Left colon (tissue), 2 donors: ENCODE measurements around the gene FOXE1. TPM values are rescaled to one million over a fixed set of nuclear protein-coding genes. Genes with fewer than 3 reads are reported as not detected.

Experiments used
- ATAC-seq: fragments of 200-7000 bp; cut with Tn5 transposase; one replicate; pipeline ENCODE4 v1.9.1; 2020; ENCODE audit warnings: mild to moderate bottlenecking, moderate library complexity
- DNase-seq, 2 donors: peaks; one replicate each; pipeline ENCODE4 v3.0.0-alpha.2; 2020
- intact Hi-C, 2 donors: fragments of 100-400 bp; cut with DNase I in 1 of 2; cut with micrococcal nuclease in 1 of 2; formaldehyde crosslinking; loops; one replicate each; pipeline versions ENCODE4 v1.11.2 to v1.14.0; 2022; cut with DNase I, micrococcal nuclease
- total RNA-seq, 2 donors: library from RNA; stranded (reverse); fragmentation: NEBNext Ultra II Directional; extraction: Animal tissue kit (Norgen Biotek cat#: 25700); gene quantifications; one replicate each; pipeline ENCODE4 v1.2.1, GENCODE V29; 2021
- donor health status: DM: no; HTN: no; CAD: no.
- donor health status: DM: yes; HTN: yes; CAD: no.

The FOXE1 gene
- total RNA-seq, 2 donors from 2014 or later = 0.08 TPM; not detected in 1

DNA sequence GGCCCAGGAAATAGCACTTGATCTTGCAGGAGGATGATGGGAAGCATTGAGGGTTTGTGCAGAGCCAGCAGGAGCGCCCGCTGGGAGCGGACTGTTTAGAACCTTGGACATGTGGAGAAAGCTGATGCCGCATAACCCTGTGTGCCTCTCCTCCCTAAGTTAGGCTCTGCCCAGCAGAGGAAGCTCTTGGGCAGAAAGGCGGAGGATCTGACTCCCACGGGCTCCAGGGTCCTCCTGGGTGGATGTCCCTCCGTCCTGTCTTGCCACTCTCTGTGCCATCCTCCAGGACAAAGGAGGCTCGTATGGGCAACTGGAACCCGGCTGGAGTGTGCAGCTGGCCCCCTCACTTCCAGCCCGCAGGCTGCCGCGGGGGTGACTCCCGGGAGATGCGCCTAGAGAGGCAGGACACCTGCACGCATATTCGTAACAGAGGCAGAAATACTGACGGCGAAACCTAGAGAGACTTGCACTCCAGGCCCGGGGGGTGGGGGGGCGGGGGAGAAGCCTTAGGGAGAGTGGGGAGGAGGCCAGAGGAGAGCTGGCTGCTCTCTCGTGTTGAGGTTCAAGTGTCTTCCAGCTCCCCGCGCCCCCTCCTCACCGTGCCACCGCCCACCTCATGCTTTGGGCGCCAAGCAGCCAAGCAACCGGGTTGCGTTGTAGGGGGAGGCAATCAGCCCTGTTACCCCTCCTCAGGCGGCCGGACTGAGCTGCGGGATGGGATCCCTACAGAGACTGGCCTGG lies 5.4 kb upstream of the FOXE1 start:
- intact Hi-C loops = no loop called here
- DNase-seq = no peak
- no peak for ATAC-seq

- intact Hi-C loops = no loop called here
- ATAC-seq = no peak
- no peak for DNase-seq
Measured at GRCh38 chr9:97848215-97848479, 4.9 kb upstream of the FOXE1 start.

GRCh38 chr9:97848480-97849237 lies 4.4 kb upstream of the FOXE1 start:
- DNase-seq (no peak), ATAC-seq (no peak)
- intact Hi-C loops = no loop called here

- intact Hi-C loops = no loop called here
- DNase-seq = no peak
- ATAC-seq = no peak
Measured at GRCh38 chr9:97849980-97850379, 3.0 kb upstream of the FOXE1 start.

DNA sequence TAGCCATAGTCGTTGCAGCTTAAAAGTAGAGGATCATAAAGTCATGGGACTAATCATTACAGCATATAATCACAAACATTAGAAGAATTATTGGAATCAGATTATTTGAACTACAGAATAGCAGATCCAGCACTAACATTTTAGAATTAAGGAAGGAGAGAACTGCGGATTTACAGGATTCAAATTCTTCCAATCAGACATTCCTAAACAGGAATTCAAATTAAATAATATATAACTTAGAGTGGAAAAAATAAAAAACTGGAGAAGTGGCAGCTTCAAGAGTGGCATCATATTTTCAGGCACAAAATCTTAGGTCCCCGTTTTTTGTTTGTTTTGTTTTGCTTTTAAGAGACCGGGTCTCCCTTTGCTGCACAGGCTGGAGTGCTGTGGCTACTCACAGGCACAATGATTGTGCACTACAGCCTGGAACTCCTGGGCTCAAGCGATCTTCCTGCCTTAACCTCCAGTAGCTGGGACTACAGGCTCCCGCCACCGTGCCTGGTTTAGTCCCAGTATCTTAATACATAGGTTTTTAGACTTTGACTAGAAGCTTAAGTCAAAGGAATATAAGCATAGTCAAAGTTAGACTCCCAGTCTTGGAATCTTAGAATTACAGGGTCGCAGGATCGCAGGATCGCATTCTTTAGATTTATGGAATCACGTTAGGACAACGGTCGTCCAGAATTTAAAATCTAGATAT lies 2.1 kb upstream of the FOXE1 start:
- ATAC-seq (no peak), DNase-seq (no peak)
- intact Hi-C loops = no loop called here

DNA sequence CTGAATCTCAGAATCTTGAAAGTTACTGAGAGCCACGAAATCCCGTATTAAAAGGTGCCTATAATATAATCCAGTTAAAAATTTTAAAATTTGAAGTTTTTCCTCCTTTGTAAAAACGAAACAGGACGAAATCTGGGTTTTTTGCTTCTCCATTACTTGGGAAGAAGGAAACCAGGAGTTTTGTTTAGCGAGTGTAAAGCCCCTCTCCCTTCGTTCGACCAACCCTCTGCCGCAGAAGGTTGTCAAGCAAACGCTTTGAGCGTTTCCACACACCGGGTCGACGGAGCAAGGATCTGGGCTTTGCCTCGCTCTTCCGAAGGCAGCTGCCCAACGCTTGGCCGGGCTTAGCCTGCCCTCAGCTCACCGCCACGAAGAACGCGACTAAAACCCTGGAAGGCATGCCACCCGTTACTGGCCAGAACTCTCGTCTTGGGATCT lies 1.6 kb upstream of the FOXE1 start:
- DNase-seq (no peak), ATAC-seq (no peak)
- intact Hi-C loops = no loop called here

DNA sequence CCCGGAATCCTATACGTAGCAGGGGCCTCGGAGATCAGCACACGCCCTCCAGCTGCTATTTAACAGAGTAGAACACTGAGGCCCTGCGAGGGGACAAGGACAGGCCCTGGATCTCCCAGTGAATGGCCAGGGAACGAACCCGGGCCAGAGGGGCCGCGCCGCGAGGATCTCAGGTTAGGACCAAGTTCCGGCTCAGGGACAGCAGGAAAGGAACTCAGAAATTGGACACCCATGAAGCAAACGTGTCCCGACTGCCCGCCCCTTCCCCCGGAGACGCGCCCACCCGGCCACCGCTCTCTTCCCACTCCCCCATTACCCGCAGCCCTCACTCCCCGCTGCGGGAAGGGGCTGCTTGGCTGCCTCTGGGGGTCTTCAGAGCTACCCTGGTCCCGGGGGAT lies 1.0 kb upstream of the FOXE1 start:
- intact Hi-C loops = no loop called here
- ATAC-seq = no peak
- DNase-seq = no peak

DNA sequence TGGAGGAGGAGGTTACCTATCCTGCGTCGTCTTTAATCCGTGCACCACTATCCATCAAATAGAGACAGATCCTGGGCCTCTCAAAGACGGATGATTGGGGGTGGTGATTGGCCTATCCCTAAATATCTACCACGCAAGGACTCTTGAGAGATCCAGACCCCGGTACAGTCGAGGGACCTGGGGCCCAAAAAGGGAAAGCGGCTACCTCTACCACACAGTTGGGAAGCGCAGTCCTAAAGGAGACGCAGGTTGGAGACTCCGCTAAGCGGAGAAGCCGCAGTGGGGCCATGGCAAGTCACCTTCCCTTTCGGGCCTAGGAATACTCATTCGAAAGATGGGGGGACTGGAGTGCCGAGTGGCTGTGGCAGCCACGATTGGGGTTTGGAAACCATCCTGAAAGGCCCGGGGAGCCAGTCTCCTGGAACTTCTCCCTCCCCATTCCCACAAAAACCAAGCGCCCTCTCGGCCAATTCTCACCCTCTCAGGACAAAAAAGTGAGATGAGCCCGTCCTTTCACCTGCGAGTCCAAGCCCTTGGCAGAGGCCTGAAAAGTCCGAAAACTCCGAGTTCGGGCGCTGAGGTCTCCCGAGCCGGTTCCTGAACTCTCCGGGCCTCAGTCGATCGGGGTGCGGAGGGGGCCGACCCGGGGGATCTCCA lies 499 bp upstream of the FOXE1 start:
- ATAC-seq (no peak), DNase-seq (no peak)
- intact Hi-C loops = no loop called here

GRCh38 chr9:97853844-97854695 lies 1.0 kb downstream of the FOXE1 start:
- intact Hi-C loops = no loop called here
- no peak for DNase-seq
- no peak for ATAC-seq

- no peak for ATAC-seq
- intact Hi-C loops = no loop called here
- DNase-seq = no peak
Measured at GRCh38 chr9:97854696-97855485, 1.9 kb downstream of the FOXE1 start.

- no peak for DNase-seq
- ATAC-seq = no peak
- intact Hi-C loops = no loop called here
Measured at GRCh38 chr9:97855486-97855875, 2.5 kb downstream of the FOXE1 start.

DNA sequence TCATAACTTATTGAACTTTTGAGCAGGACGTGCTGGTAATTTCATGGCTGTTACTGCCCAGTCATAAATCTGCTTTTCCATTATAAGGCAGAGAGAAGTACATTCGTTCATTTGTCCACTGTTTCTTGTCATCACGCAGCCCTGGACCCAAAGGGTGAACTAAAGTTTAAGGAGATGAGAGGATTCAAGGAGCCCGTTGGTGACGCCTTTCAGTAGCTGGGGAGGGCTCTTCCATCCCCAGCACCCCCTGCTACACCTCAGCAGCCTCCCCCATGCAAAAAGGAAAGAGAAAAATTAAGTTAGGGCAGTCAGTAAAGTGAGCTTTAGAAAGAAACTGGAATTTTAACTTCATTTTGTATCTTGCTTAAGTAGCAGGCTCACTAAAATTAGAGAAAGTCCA lies 2.9 kb downstream of the FOXE1 start:
- intact Hi-C loops = no loop called here
- no peak for ATAC-seq
- no peak for DNase-seq

GRCh38 chr9:97856857-97857605 lies 4.0 kb downstream of the FOXE1 start:
- intact Hi-C loops = no loop called here
- ATAC-seq (no peak), DNase-seq (no peak)

- ATAC-seq = no peak
- intact Hi-C loops = no loop called here
- no peak for DNase-seq
Measured at GRCh38 chr9:97857606-97858392, 4.8 kb downstream of the FOXE1 start.

GRCh38 chr9:97858393-97858713 lies 5.3 kb downstream of the FOXE1 start:
- ATAC-seq (no peak), DNase-seq (no peak)
- intact Hi-C loops = no loop called here

DNA sequence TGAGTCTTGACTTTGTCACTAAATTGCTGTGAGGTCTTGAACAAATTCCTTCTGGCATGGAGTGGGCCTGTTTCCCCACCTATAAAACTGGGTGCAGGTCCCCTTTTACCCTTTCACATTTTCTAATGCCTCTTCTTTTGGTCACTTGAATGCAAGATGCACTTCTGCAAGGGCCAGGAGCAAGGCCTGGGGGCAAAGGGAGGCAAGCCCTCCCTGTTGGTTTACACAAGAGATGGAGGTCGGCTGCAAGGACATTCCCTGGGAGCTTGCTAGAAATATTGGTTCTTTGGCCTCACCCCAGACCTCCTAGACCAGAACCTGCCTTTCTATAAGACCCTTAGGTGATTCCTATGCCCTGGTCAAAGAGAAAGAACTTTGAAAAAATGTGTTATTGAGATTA lies 5.8 kb downstream of the FOXE1 start:
- DNase-seq = no peak
- intact Hi-C loops = no loop called here
- ATAC-seq = no peak

DNA sequence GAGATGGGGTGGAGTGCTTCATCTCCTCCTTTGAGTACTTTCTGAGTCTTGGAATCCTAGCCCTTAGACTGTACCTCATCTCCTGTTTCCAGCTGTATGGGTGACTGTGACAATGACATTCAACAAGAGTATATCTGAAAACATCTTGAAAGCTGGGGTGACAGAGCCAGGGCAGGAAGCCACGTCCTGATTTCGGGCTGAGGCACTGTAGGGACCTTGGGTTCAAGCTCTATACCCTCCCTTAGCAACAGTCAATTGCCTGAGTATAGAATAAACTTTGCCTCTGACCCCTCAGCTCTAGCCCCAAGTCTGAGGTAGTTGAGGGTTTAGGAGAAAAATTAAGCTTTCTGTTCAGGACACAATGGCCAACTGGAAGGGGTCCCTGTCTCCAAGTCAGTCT lies 6.3 kb downstream of the FOXE1 start:
- ATAC-seq (no peak), DNase-seq (no peak)
- intact Hi-C loops = no loop called here
